HG03103 (cell line): Measurements from ENCODE around the gene CIBAR2.

ENCODE experiments used
- ATAC-seq: cut with Tn5 transposase; IDR thresholded peaks from one replicate; pipeline ENCODE4 v1.9.1; 2021; ENCODE audit warnings: low read depth; ENCODE audit not compliant: unreplicated experiment

Gene CIBAR2

DNA sequence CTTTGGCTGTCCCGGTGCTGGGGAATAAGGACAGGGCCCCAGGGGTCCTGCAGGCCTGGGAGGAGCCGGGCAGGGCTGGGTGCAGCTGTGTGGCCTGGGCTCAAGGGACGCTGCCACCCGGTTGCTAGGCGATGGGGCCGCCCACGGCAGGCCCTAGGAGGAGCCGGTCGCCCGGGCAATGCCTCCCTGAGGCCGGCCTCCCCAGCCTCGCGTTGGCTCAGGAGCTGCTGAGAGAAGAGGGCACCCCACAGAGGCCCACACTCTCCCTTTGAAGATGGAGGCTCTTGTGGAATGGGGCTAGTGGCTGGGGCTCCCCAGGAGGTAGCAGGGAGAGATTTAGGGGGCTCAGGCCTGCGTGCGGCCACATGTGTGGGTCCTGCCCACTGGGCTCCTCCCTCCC, at the start of gene CIBAR2:
Gene CIBAR2, minus strand, starts transcription at position 109 of the 400 bp plus-strand sequence. CDS start 120 bp downstream, outside the sequence.
- no peak for ATAC-seq

DNA sequence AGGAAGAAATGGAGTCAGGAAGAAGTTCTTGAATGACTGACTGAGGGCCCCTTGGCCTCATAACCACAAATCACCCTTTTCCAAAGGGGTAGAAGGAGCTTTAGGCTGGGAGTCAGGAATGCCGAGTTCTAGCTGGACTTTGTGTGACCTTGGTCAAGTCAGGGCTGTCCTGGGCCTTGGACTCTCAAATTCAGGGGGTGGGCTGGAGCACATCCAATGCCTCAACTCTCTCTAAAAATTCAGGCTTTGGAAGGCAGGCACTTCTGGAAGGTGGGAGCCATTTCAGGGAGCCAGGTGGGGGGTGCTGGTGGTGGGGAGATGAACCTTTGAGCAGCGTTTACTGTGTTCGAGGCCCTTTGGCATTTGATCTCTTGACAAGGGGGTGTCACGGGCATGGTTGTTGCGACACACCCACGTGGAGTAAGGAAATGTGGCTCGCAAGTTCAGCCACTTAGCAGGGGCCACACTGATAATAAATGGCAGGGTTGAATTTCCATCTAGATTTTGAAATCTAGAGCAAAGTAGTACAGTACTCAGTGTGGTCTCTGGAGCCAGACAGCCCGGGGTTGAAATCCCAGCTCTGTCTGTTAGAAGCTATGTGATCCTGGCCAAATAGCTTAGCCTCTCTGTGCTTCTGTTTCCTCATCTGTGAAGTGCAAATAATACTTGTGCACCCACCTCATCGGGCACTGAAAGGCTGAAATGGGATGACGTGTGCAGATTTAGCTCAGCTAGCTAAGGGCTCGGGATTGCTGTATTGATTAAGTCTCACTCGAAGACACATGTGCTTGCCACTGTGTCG, 47.1 kb upstream of the CIBAR2 start:
- no peak for ATAC-seq

DNA sequence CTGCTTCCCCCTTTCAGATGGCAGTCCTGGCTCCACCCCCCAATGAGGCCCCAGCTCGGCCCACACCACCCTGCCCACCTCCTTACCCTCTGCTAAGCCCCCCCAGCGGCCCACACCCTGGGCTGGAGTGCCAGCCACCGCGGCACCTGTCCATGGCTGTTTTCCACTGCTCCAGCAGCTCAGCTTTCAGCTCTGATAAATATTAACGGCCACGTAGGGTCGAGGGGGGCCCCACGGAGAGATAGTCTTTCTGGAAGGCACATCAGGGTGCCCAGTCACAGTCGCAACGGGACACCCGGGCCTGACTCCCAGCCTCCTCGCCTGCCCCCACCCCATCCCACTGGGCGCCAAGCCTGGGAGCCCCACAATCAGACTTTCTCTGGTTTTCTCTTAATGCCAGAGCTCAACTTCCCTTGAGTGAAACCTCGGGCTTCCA, 46.5 kb upstream of the CIBAR2 start:
- ATAC-seq: no peak

DNA sequence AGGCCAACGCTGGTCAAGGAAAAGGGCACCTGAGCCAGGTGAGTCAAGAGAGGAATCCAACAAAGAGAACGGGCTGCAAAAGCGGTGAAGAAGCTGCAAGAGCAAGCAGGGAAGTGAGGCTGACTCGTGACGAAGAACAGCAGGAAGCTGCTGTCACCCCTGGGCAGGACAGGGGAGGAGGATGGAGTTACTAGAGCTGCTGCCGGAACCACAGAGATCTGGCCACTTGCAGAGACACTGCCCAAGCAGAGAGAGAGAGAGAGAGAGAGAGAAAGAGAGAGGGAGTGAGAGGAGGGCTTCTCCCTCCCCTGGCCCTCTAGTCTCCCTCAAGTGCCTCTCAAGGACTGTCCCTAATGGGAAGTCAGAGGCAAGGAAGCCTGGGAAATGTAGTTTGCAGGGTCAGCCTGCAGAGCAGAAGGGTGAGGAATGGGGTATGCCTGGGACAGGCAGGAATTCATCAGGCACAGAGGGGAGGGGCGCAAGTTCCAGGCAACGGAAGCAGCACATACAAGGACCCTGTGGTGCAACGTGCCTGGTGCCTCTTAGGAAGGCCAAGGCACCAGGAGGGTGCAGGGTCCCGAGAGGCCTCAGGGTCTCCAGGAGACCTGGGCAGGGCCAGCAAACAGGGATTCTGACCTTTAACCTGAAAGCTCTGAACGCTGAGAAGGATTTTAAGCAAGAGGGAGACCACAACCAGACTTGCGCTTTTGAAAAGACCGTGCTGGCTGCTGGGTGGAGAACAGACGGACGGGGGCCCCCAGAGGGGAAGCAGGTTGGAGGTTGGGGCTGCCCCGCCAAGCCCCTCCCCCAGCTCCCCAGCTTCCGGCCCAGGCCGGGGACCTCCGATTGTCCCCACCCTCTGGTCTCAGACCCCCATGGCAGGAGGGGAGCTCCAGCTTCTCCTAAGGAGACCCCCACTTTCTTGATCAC, 45.8 kb upstream of the CIBAR2 start:
- ATAC-seq: no peak

DNA sequence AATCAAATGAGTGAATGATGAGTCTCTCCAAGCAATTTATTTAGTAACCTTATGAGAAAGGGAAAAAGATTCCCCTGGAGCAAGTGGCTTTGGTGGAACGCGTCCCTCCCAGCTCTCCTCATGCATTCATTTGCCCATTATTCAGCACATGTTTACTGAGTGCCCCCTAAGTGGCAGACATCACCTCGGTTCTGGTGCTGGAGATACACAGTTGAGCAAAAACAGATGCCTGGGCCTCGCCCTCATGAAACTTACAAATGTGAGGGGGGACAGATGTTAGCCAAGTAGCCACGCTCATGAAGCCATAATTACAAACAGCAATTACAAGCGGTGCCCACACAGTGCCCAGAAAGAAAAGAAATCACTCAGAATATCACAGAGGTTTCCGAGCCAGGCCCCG, 45.1 kb upstream of the CIBAR2 start:
- ATAC-seq: no peak

DNA sequence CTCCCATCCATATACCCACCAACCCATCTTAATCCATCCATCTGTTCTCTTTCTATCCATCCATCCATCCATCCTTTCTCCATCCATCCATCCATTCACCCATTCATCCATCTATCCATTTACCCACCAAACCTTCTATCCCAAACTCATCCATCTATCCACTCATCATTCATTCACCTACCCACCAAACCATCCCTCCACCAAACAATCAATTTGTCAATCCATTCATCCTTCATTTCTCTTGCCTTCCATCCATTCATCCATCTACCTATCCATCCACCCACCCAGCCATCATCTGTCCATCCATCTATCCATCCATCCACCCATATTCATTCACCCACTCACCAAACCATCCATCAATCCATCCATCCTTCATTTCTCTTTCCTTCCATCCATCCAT, 44.6 kb upstream of the CIBAR2 start:
- no peak for ATAC-seq

DNA sequence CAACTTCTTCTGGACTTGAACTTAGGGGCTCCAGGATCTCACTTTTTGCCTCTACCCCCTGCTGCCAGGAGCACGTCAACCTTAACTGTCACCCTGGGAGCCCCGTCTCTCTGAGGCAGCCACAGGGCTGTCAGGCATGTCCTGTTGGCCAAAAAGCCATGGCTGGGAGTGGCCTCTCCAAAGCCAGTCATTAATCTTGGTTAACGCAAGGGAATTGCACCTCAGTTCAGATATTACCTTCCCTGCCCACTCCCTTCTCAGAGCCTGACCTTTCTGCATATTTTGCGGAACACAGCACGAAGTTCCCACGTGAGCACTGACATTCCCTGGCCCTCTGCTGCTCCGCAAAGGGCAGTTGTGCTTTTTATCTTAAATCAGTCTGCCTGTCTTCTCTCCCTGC, 44.2 kb upstream of the CIBAR2 start:
- no peak for ATAC-seq

DNA sequence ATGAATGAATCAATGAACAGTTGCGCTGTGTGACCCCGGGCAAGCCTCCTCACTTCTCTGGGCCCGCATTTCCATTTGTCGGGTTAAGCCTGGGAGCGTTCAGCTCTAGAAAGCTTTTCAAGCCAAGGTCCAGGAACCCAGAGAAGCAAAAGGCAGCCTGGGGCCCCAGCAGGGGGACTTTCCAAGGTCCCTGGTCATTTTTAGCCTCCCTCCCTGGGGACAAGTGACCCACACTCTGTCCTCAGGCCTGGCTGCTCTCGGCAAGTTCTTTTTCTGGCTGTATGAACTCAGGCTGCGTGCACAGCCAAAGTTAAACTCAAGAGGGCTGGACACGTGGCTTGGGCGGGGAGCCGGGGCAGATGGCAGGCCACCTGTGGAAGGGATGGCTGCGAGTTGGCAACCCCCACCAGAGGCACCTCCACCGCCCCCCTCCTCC, 41.4 kb upstream of the CIBAR2 start:
- ATAC-seq: no peak

DNA sequence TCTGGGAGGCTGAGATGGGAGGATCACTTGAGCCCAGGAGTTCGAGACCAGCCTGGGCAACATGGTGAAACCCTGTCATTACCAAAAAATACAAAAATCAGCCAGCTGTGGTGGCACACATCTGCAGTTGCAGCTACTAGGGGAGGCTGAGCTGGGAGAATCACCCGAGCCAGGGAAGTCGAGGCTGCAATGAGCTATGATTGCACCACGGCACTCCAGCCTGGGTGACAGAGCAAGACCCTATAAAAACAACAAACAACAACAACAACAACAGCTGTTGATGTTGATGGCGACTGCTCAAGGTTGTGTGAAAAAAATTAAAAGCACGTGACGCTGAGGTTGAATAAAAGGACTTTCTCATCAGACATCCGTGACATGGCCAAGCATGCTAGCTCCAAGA, 40.8 kb upstream of the CIBAR2 start:
- no peak for ATAC-seq

DNA sequence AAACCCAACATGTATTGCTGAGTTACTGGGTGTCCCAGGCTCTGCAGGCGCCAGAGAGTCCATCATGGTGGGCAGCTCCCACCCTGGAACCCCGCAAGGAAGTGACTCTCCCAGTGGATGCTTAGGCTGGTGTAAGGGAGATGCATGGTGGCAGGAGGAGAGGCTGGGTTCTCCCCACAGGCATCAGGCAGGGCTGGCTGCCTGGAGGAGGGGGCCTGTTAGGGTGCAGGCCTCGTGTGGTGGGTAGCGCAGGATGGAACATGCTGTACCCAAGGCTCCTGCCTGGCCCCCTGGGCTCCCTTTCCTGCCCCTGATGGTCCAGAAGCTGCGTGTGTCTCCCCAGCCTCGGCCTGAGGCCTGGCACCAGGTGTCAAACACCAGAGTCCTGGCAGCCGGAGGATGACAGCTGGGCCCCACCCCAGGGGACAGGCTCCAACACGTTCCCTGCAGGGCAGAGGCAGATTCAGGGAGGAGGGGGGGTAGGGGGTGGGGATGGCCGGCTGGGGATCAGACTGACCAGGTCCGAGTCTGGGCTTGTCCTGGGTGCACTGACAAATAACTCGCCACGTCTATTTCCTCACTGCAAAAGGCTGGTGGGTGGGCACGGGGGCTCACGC, 40.2 kb upstream of the CIBAR2 start:
- ATAC-seq: no peak

DNA sequence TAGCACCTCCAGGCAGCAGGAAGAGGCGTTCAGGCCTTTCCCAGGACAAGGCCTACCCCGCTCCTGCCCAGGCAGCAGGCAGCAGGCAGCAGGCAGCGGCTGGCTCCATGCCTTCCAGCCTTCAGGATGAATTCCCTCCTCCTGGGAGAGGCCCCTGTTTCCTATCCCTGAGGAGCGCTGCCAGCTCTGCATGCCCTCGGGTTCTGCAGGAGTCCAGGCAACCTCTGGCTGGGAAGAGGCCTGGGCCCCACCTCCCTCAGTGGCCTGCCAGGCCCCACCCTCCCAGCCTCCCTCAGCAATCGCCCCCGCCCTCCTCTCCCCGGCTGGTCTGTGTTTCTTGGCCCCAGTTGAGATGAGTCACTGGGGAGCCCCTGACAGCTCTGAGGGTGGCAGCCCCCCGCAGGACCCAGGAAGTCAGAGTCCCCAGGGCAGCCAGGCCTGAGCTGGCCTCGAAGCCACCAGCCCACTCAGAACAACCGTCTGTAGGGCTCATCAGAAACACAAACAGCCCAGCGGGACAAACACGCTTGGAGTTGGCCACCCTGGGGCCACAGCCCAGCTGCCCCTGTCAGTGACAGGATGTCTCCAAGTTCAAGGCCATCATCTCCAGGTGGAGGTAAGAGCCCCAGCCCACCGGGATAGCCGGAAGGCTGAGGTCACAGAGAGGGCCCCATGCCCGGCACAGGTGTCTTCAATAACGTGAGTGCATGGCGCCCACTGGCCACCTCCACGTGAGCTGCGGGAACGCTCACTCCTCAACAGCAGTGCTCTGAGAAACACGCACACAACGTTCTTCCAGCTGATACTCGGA, 39.5 kb upstream of the CIBAR2 start:
- no peak for ATAC-seq

DNA sequence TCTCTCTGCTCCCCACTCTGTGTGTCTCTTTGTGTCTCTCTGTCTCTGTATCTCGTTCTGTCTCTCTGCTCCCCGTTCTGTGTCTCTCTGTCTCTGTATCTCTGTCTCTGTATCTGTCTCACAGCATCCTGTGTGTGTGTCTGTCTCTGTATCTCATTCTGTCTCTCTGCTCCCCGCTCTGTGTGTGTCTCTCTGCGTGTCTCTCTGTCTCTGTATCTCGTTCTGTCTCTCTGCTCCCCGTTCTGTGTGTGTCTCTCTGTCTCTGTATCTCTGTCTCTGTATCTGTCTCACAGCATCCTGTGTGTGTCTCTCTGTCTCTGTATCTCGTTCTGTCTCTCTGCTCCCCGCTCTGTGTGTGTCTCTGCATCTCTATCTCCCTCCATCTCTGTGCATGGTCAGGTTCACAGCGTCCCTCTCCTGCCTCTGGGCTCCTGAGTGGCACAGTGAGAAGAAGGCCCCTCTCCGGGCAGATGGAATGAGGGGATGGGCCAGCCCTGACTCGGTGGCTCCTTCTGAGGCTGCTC, 38.9 kb upstream of the CIBAR2 start:
- ATAC-seq: no peak

DNA sequence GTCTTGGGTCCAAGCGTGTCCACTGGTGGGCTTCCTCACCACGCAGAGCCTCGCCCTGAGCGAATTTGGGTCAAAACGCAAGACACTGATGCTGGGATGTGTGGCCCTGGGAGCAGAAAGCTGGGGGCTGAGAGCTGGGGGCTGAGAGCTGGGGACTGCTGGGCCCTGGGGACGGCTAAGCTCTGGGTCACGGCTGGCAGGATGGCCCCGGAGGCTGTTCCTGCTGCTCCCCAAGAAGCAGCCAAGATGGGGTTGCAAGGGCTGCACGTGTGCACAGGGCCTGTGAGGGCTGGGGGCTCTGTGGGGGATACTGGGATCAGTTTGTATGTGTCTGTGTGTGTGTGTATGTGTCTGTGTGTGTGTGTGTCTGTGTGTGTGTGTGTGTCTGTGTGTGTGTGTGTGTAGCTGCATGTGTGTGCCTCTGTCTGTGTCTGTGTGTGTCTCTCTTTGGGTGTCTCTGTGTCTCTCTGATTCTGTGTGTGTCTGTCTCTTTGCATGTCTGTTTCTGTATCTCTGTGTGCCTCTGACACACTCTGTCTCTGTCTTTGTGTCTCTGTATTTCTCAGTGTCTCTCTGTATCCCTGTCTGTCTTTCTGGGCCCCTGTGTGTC, 38.2 kb upstream of the CIBAR2 start:
- no peak for ATAC-seq

DNA sequence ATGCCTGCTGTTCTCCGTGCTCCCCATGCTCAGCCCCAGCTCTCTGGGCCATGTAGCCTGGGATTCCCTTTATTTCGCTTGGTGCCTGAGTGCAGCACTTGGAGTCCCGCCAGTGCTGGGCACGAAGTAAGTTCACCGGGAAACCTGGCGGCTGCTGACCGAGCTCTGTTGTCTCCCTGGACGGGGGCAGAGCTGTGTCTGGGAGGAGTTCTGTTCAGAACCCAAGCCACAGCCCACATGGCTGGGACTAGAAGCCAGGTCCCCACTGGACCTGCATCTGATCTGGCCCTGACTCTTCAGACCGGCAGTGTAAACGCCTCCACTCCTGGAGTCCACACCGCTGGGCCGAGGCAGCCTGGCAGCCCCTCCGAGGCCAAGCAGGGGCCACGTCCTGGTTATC, 37.5 kb upstream of the CIBAR2 start:
- ATAC-seq: no peak

DNA sequence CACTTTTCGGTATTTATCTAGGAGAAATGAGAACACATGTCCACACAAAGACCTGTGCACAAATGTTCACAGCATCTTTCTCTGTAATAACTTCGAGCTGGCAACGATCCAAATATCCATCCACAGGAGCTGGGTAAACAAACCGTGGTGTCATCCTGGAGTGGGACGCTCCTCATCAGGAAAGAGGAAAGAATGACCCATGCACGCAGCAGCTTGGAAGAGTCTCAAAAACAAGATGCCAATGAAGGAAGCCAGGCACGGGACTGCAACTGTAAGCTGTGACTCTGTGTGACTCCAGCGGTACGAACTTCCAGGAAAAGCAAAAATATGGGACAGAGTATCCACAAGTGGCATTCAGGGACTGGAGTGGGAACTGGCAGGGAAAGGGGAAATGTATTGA, 36.7 kb upstream of the CIBAR2 start:
- no peak for ATAC-seq

DNA sequence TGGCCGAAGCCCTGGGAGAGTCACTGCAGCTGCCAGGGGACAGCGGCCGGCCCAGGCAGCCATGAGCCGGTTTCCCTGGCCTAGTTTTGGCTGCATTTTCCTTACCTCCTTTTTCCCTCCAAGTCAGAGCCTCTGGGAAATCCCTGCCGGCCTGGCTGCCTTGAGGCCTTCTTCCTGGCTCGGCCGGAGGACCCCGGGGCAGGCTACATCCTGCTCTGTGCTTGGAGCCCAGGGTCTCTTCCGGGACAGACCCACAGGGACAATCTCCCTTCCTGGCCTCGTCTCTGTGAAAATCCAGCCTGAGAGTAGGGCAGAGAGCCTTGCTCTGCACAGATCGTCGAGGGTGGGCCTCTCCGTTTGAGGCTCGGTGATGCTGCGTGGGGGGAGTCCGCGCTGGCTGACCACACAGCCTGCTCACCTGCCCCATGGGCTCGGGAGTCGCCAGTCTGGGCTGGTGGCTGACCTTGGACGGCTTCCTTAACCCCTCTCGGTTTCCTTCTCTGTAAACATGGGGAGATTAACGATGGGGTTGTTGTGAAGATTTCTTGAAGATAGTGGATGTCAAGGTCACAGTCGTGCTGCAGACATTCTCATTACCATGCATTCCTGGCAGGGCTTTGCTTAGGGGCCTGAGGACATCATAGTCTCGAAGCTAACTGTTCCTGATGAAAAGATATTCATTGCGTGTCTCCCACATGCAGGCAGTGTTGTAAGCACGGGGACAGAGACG, 34.8 kb upstream of the CIBAR2 start:
- no peak for ATAC-seq

DNA sequence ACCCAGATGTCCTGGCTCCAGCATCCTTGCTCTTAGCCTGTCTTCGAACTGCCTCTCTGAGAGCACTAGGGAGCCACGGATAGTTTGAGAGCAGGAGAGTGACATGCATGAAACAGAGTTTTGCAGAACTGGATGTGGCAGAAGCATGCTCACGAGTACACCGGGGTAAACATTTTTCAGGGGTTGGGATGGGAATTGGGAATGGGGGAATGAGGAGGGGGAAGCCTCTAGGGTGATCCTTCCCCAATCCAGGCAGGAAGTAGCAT, 34.2 kb upstream of the CIBAR2 start:
- ATAC-seq: no peak

DNA sequence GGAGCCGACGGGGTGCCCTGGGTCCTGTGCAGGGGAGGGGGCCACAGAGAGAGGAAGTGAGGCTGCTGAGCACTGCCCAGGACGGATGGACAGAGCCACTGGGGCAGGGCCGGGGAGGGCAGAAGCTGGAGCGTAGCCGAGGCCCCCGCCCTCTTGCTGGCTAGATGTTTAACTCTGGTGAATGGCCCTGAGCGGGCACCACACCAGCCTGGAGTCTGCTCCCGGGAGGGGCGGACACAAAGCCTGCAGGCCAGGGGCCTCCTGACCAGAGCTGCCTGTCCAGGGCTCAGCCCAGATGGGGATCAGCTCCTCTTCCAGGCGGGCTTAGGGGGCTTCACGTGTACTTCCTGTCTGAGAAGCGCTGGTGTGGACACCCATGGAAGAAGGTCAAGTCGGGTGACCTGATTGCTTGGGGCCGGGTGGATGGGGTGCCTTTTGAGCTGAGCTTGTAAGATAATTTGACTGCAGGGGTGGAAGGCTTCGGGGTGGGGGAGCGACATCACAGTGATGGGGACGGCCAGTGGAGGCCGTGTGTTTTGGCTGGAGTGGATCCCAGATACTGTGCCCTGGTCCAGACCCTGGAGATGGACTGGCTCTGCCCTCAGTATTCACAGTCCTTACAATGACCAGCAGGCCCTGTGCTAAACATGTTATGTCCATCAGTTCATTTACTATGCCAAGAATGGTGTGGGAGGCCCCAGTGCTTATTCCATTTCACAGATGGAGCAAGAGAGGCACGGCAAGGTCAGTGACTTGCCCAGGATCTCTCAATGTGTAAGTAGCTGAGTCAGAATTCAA, 33.7 kb upstream of the CIBAR2 start:
- ATAC-seq: no peak
